ENCODE results near the gene ZDHHC13.

DNA sequence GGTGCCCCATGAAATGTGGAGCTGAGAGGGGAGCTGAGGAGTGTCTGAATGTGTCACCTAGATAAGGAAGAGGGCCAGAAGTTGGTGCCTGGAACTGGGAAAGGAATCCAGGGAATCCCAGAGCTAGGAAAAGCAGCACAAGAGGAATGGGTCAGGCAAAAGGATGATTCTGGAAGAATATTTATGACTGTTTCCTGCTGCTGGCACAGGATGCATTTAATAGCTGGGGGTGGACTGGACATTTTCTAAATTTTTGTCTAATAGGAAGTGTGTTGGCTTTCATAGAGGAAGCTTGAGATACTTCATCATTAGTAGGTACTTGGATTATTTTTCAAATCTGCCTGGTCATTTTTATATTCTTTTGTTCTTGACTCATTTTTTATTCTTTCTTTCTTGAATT is 39.0 kb upstream of the ZDHHC13 start:
- TF ChIP-seq YY1 (IDR thresholded peaks at IDR 0.05; ENCODE audit: insufficient read depth, insufficient read length): no peak
- TF ChIP-seq SUZ12 (IDR thresholded peaks at IDR 0.05; ENCODE audit: extremely low read depth, insufficient read depth, insufficient read length): no peak
- no peak for TF ChIP-seq ZNF274 (IDR thresholded peaks at IDR 0.05; ENCODE audit: low read depth, low read length)

Data from NT2/D1 (cell line).